Activated T-helper 9 cell treated with anti-CD3 and anti-CD28 coated beads, Interleukin-2, amount 50 U/mL, for 16 hours (primary cell): ENCODE results near the gene UBL4B.

Source experiments
- DNase-seq: peaks from one replicate; pipeline ENCODE4 v3.0.0-alpha.2; 2020; ENCODE audit warnings: low read depth

UBL4B gene

DNA sequence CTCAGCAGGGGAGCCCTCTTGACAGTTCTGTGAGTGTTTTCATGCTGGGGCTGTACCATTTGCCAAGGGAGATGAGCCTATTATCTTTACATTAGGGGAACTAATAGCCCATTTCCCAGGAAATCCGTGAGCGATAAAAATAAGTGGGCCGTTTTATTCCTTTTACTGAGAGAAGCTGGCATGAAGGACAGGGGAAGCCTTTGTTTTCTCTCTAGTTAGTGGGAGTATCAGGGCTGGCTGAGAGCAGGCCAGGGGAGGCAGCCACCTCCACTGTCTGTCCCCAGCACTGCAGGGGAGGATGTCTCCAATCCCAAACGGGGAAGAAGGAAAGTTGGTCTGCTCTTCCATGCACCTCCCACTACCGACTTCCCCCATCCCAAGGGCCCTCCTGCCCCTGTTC, 2.5 kb downstream of the UBL4B start:
- no peak for DNase-seq

DNA sequence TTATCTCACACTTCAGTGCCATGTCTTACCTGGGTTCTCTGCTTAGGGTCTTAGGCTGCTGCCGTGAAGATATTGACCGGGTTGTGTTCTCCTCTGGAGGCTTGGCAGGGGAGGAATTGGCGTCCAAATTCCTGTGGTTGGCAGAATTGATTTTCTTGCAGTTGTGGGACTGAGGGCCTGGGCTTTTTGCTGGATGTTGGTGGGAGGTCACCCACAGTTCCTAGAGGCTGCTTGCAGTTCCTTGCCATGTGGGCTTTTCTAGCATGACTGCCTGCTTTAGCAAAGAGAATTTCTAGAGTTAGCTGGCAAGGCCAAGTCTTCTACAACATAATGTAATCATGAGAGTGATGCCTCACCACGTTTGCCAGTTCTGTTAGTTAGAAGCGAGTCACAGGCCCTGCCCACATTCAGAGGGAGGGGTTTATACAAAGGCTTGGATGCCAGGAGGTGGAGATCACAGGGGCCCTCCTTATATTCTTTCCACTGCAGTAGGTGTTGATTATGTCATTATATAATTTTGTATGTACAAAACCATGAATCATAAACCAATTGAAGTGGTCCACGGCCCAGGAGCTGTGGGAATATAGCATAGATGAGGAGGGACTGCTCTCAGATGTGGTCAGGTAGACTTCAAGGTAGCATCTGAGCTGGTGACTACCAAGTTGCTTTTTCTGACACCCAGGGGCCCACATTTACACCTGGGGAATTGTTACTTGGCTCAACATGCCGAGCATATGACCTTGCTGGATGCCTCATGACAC, 6.6 kb downstream of the UBL4B start:
- DNase-seq = no peak

GRCh38 chr1:110119843-110120242, 7.6 kb downstream of the UBL4B start:
- DNase-seq = no peak

DNA sequence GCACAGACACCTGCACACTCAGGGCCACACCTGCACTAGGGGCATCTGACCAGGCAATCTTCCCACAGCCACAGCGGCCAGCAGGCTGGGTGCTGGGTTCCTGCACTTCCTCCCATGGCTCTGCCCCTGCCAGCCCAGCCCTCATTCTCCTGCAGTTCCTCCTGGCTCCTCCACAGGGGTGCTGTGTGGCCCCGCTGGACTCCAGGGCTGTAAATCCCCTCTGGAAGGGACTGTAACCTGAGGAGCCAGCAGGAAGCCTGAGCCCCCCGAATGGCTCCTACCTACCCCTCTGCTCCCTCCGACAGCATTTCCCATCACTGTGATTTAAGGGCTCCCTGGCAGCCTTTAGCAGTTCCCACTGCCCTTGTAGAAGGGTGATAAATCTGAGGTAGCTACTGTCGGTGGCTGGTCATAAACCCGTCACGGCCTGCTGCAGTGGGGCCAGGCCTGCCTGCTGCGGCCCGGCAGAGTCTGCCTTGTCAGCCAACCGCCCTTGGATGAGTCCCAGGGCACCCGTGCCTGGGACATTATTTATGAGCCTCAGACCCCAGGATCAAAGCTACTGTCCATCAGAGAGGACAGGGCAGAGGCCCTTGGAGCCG, 8.8 kb downstream of the UBL4B start:
- DNase-seq = no peak

DNA sequence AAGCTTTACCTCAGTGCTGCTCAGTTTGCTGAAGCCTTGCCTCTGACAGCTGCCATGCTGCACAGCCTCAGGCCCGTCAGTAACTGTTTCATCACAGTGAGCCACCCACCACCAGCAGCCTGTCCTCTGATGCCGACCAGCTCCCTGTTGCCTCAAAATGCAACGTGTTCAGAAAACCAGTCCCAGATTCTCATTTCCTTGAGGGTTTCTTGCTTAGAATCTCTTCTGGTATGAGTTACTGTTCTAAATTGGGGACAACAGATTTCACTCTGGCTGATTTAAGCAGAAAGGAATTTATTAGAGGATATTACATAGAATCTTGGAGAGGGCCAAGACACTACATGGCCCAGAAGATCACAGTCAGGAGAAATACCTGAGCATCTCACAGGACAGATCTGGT, 11.0 kb downstream of the UBL4B start:
- no peak for DNase-seq

GRCh38 chr1:110125810-110126209, 13.6 kb downstream of the UBL4B start:
- DNase-seq = no peak

- DNase-seq = no peak
Measured at GRCh38 chr1:110130113-110130591, 17.9 kb downstream of the UBL4B start.

DNA sequence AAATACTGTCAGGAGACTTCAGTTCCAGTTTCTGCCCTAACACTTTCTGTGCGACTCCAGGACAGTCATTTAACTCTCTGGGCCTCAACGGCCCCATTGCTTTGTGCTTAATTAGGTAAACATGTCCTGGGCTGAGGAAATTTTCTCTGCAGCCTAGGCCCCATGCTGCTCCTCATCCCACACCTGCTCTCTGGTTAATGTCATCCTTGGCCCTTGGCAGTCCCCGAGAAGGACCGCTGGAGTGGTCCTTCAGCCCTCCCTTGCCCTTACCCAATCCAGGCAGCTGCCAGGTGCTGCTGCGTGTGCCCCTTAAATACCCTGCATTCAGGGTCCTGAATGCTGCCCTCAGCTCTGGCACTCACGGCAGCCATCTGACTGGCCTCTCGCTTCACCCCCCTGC, 18.7 kb downstream of the UBL4B start:
- DNase-seq = no peak

GRCh38 chr1:110132682-110133081, 20.4 kb downstream of the UBL4B start:
- no peak for DNase-seq

DNA sequence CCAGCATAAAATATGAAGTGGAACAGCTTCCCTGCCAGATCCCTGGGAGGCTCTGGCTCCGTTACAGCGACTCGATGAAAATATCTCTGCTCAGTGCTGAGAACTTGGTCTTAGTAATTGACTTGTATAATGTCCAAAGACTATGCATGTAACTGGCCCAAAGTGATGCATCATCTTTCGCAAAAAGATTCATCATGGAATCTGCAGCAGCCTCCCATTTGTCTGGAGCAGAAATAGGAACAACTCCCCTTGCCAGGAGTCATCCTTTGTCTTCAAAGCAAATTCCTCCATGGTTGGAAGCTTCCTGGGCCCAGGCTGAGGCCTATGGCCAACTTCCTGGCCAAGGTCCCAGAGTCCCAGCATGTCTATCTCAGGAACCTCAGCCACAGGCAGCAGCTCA, 21.2 kb downstream of the UBL4B start:
- DNase-seq = no peak

- DNase-seq = no peak
Measured at GRCh38 chr1:110134050-110134595, 21.9 kb downstream of the UBL4B start.

DNA sequence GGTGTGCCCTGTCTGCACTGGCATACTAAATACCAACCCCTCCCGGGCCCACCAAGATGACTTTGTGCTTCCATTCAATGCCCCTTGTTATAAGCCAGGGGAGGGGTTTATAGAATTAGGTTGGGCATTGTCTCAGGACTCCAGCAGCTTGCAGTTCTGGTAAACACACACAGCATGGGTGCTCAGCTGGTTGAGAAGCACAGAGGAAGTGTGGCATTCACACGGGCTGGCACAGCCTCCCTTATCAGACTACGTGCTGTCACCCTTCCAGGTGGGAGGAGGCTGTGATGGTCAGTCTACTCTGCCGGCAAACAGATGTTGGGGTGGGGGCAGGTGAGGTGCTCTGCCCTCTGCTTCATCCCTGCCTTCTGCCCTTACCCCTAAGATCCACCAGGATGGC, 23.0 kb downstream of the UBL4B start:
- no peak for DNase-seq

GRCh38 chr1:110135666-110136065, 23.4 kb downstream of the UBL4B start:
- no peak for DNase-seq

GRCh38 chr1:110136911-110137310, 24.7 kb downstream of the UBL4B start:
- no peak for DNase-seq

DNA sequence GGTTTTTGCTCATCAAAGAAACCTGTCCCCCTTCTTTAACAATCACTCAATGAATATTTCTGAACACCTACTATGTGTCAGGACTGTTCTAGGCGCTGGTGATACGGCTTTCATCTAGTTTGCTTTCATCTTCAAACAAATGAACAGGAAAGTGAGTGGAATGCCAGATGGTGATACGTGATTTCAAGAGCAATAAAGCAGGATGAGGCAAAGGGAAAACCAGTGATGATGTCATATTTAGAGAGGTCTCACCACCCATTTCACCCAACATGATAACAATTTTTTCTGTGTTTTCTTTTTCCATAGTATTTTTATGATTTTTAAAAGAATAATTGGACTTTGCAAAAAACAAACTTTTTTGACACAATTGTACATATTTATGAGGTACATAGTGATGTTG, 26.7 kb downstream of the UBL4B start:
- DNase-seq = no peak

GRCh38 chr1:110144366-110144765, 32.1 kb downstream of the UBL4B start:
- no peak for DNase-seq

DNA sequence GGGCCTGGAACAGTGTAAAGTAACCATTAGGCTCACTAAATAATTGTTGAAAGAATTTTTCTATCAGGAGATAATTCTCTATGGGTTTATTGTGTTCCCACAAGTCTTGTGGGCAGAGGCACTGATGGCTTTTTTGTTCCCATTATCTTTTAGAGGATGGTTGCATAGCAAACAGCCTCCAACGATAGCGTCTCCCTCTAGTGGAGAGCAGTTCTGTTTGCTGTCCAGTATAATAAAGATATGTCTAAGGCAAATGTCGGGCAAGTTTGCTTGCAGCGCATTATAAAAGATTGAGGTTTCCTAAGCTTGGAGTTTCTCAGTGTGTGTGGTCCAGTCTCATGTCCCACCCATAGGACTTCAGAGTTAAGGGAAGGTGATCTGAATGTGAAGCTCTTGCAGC, 36.7 kb downstream of the UBL4B start:
- DNase-seq = no peak

- no peak for DNase-seq
Measured at GRCh38 chr1:110150330-110151174, 38.3 kb downstream of the UBL4B start, which contains the start of gene SLC6A17. Gene SLC6A17 (plus strand): TSS chr1:110150494. CDS start chr1:110166930, 16,436 bp downstream.

DNA sequence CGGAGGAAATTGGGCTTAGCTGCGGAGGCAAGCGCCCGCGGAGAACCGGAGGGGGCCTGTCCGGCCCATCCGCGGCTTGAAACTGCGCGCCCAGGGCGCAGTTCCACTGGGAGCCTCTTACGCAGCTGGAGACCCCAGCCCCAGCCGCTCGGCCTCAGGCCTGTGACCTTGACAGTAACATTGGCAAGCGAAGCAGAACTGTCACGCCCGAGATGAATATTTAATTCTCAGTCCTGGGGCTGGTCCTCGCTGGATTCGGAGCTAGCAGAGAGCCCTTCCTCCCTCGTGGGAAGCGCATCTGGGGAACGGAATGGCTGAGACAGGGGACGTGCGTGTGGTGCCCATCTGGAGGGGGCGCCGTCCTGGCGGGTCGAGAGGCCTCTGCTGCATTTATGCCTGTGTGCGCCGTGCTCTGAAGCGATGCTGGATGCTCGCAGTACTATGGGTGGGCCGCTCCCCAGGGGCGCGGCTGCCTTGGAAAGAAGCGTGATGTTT, 39.0 kb downstream of the UBL4B start:
- DNase-seq = no peak

- no peak for DNase-seq
Measured at GRCh38 chr1:110152133-110152785, 40.0 kb downstream of the UBL4B start.

DNA sequence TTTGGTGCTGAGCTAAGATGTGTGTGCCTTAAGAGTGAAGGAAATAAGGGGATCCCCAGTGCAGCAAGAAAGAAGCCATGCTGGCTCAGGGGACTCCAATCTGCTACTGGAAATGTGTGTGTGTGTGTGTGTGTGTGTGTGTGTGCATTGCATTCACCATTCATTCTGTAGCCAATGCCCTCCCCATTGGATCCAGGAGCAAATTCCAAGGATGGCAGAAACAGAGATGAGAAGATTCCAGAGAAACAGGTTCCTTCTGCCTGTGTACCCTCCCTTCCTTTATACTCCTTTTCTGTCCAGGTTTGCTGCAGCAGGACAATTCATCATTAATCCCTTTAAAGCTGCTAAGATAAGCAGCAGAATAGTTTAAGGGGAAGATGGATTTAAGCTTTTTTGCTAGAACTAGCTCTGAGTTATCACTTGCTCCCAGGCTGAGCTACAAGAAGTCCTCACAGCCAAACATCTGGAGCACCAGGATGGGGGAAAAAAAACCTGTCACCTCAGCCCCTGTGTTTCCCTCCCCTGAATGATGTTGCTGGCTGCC, 41.2 kb downstream of the UBL4B start:
- DNase-seq = no peak
